HepG2 (cell line): ENCODE results near the gene ANKRD65. TPM values are rescaled to one million over a fixed set of nuclear protein-coding genes. Genes with fewer than 3 reads are reported as not detected.
A peak's percentile ranks its signal among the peaks of the same experiment; 100 is the strongest.

Experiments used
- AHR ChIP-seq: IDR thresholded peaks from 2 replicates; pipeline ENCODE4 v1.6.1; 2018; ENCODE audit warnings: missing genetic modification reagents, missing compliant biosample characterization
- CBX1 ChIP-seq: IDR thresholded peaks from one replicate; pipeline ENCODE4 v1.6.1; 2016; ENCODE audit warnings: antibody characterized with exemption, low read depth
- CHCHD3 ChIP-seq: sonication (generic); formaldehyde crosslinking; IDR thresholded peaks from 2 replicates; pipeline ENCODE4 v1.8.0; 2022; ENCODE audit warnings: mild to moderate bottlenecking, missing genetic modification reagents, moderate library complexity
- MIER2 ChIP-seq: IDR thresholded peaks from 2 replicates; pipeline ENCODE4 v1.6.1; 2016; ENCODE audit warnings: missing biosample characterization, missing genetic modification reagents
- RCOR2 ChIP-seq: IDR thresholded peaks from 2 replicates; pipeline ENCODE4 v1.6.1; 2016; ENCODE audit warnings: missing biosample characterization, missing genetic modification reagents
- RFX3 ChIP-seq: IDR thresholded peaks from 2 replicates; pipeline ENCODE4 v1.6.1; 2016; ENCODE audit warnings: missing biosample characterization, missing genetic modification reagents
- RFXANK ChIP-seq: IDR thresholded peaks from 2 replicates; pipeline ENCODE4 v1.6.1; 2016
- SP140L ChIP-seq: sonication (generic); formaldehyde crosslinking; IDR thresholded peaks from 2 replicates; pipeline ENCODE4 v1.4.0; 2020; ENCODE audit warnings: missing genetic modification reagents, borderline replicate concordance
- TARDBP ChIP-seq: sonication (generic); formaldehyde crosslinking; IDR thresholded peaks from 2 replicates; pipeline ENCODE4 v1.8.0; 2022; ENCODE audit warnings: mild to moderate bottlenecking, missing genetic modification reagents
- ZBTB7B ChIP-seq: sonication (generic); formaldehyde crosslinking; IDR thresholded peaks from 2 replicates; pipeline ENCODE4 v1.4.0; 2020; ENCODE audit warnings: missing genetic modification reagents
- ZBTB8A ChIP-seq: sonication (generic); formaldehyde crosslinking; IDR thresholded peaks from 2 replicates; pipeline ENCODE4 v1.4.0; 2020; ENCODE audit warnings: mild to moderate bottlenecking, low read depth, missing genetic modification reagents, borderline replicate concordance
- ZNF17 ChIP-seq: sonication (generic); formaldehyde crosslinking; IDR thresholded peaks from 2 replicates; pipeline ENCODE4 v1.5.0; 2020; ENCODE audit warnings: mild to moderate bottlenecking, missing genetic modification reagents
- ZNF432 ChIP-seq: sonication (generic); formaldehyde crosslinking; IDR thresholded peaks from 2 replicates; pipeline ENCODE4 v1.5.0; 2020; ENCODE audit warnings: missing genetic modification reagents, mild to moderate bottlenecking, borderline replicate concordance
- ZNF747 ChIP-seq: sonication (generic); formaldehyde crosslinking; IDR thresholded peaks from 2 replicates; pipeline ENCODE4 v1.8.1; 2023; ENCODE audit warnings: missing genetic modification reagents, mild to moderate bottlenecking, borderline replicate concordance
- polyA plus RNA-seq, 8 experiments: library from polyadenylated mRNA; depleted of rRNA in 3 of 8; stranded (reverse) in 7 of 8; unstranded in 1 of 8; fragments of >200 nt; fragmentation: Illumina TruSeq in 4 of 8; extraction: Trizol in 4 of 8; gene quantifications; 2 replicates each; pipeline versions ENCODE4 v1.2.1 to v1.2.3, GENCODE V29; 2011 to 2016; ENCODE audit warnings: low read depth in 4 of 8, missing spikeins in 1 of 8, mixed read lengths in 1 of 8; ENCODE audit not compliant: insufficient read depth in 1 of 8
- total RNA-seq, 5 experiments: library from RNA; depleted of rRNA; stranded (reverse); fragments of >200 nt; fragmentation: Illumina TruSeq; extraction: Trizol; gene quantifications; 2 replicates each; pipeline ENCODE4 v1.2.3, GENCODE V29; 2016; ENCODE audit warnings: low read depth in 1 of 5
- TF ChIP-seq, protein P1 (sequence below): fragments of 450-650 bp; IDR thresholded peaks from 2 replicates; pipeline ENCODE4 v1.6.1; 2016
- TF ChIP-seq, protein P2 (sequence below): sonication (generic); formaldehyde crosslinking; IDR thresholded peaks from 2 replicates; pipeline ENCODE4 v1.5.0; 2020; ENCODE audit warnings: missing genetic modification reagents, mild to moderate bottlenecking, borderline replicate concordance
- TF ChIP-seq, protein P3 (sequence below): sonication (generic); formaldehyde crosslinking; IDR thresholded peaks from 2 replicates; pipeline ENCODE4 v1.5.1; 2020; ENCODE audit warnings: missing genetic modification reagents, mild to moderate bottlenecking, borderline replicate concordance
- TF ChIP-seq, protein P4 (sequence below): sonication (generic); formaldehyde crosslinking; conservative IDR thresholded peaks from 2 replicates; pipeline ENCODE4 v1.8.1; 2023; ENCODE audit warnings: missing genetic modification reagents
- TF ChIP-seq, protein P5 (sequence below): sonication (generic); formaldehyde crosslinking; IDR thresholded peaks from 2 replicates; pipeline ENCODE4 v1.4.0; 2020; ENCODE audit warnings: mild to moderate bottlenecking, missing genetic modification reagents, borderline replicate concordance
- TF ChIP-seq, protein P6 (sequence below): sonication (generic); formaldehyde crosslinking; IDR thresholded peaks from 2 replicates; pipeline ENCODE4 v1.4.0; 2020; ENCODE audit warnings: mild to moderate bottlenecking, missing genetic modification reagents

Gene ANKRD65
- total and polyA plus RNA-seq, 2 of the 13 experiments (the other 11 are each of a cell fraction or from before 2014, with no cell fraction given), result 12.1 to 30.1 TPM

DNA sequence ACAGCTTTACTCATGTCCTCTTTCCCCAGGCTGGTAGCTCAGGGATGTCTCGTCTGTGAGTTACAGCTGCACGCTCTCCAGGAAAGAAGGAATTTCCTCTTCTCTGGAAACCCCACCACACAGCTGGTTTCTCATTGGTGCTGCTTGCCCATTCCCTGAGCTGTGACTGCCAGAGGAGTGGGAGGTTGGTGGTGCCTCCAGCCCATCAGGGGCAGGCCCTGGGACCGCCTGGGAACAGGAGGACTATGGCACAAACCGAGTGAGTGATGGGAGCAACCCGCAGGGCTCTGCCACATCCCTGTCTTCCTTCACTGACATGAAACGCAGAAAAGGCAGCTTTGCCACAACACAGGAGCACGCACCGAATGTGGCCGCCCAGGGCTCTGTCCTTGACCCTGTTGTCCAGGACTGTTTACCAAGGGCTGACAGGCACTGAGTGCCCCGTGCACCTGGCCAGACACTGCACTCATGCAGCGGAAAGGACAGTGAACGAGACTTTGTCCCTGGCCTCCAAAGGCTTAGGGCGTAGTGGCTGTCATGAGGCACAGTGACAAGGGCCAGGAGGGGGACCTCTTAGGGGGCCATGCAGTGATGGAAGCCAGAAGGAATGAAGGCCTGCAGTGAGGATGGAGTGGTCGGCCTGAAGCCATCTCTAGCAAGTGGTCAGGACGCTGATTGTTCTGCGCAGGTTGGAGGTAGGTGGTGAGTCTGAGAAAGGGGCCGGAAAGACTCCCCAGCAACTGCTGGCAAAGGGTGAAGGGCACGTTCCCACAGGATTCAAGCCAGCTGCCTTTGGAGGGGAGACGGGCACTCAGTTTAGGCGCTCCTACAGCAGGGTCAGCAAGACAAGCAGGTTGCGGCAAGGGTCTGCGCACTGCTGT is 20.3 kb downstream of the ANKRD65 start (continued):
- TF ChIP-seq, protein P1, sequence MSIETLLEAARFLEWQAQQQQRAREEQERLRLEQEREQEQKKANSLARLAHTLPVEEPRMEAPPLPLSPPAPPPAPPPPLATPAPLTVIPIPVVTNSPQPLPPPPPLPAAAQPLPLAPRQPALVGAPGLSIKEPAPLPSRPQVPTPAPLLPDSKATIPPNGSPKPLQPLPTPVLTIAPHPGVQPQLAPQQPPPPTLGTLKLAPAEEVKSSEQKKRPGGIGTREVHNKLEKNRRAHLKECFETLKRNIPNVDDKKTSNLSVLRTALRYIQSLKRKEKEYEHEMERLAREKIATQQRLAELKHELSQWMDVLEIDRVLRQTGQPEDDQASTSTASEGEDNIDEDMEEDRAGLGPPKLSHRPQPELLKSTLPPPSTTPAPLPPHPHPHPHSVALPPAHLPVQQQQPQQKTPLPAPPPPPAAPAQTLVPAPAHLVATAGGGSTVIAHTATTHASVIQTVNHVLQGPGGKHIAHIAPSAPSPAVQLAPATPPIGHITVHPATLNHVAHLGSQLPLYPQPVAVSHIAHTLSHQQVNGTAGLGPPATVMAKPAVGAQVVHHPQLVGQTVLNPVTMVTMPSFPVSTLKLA, result peak; percentile 94
- TF ChIP-seq TARDBP, result peak; percentile 100
- TF ChIP-seq RFX3 (CRISPR knock-in tag), result no peak
- peak; percentile 79; the same call in 1 of the 2 replicates for TF ChIP-seq RFXANK
- TF ChIP-seq, protein P2, sequence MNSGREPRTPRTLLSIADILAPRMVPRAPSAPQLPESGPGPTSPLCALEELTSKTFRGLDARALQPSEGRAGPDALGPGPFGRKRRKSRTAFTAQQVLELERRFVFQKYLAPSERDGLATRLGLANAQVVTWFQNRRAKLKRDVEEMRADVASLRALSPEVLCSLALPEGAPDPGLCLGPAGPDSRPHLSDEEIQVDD (CRISPR knock-in tag), result no peak
- TF ChIP-seq, protein P3, sequence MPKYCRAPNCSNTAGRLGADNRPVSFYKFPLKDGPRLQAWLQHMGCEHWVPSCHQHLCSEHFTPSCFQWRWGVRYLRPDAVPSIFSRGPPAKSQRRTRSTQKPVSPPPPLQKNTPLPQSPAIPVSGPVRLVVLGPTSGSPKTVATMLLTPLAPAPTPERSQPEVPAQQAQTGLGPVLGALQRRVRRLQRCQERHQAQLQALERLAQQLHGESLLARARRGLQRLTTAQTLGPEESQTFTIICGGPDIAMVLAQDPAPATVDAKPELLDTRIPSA, result peak; percentile 60; the same call in 1 of the 2 replicates
- TF ChIP-seq ZNF432, result no peak
- TF ChIP-seq, protein P4, sequence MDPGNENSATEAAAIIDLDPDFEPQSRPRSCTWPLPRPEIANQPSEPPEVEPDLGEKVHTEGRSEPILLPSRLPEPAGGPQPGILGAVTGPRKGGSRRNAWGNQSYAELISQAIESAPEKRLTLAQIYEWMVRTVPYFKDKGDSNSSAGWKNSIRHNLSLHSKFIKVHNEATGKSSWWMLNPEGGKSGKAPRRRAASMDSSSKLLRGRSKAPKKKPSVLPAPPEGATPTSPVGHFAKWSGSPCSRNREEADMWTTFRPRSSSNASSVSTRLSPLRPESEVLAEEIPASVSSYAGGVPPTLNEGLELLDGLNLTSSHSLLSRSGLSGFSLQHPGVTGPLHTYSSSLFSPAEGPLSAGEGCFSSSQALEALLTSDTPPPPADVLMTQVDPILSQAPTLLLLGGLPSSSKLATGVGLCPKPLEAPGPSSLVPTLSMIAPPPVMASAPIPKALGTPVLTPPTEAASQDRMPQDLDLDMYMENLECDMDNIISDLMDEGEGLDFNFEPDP, result no peak
- TF ChIP-seq CHCHD3 (CRISPR knock-in tag), result 0 out of 2 replicates have a peak, but pooled peaks have one; percentile 58
- 0 out of 2 replicates have a peak, but pooled peaks have one; percentile 63 for TF ChIP-seq AHR (CRISPR knock-in tag)
- peak; percentile 84; the same call in 1 of the 2 replicates for TF ChIP-seq ZNF747 (CRISPR knock-in tag)
- TF ChIP-seq, protein P5, sequence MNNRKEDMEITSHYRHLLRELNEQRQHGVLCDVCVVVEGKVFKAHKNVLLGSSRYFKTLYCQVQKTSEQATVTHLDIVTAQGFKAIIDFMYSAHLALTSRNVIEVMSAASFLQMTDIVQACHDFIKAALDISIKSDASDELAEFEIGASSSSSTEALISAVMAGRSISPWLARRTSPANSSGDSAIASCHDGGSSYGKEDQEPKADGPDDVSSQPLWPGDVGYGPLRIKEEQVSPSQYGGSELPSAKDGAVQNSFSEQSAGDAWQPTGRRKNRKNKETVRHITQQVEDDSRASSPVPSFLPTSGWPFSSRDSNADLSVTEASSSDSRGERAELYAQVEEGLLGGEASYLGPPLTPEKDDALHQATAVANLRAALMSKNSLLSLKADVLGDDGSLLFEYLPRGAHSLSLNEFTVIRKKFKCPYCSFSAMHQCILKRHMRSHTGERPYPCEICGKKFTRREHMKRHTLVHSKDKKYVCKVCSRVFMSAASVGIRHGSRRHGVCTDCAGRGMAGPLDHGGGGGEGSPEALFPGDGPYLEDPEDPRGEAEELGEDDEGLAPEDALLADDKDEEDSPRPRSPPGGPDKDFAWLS (CRISPR knock-in tag), result no peak; the same call in 1 of the 2 replicates
- TF ChIP-seq ZBTB7B (CRISPR knock-in tag), result peak; percentile 86
- TF ChIP-seq, protein P6, sequence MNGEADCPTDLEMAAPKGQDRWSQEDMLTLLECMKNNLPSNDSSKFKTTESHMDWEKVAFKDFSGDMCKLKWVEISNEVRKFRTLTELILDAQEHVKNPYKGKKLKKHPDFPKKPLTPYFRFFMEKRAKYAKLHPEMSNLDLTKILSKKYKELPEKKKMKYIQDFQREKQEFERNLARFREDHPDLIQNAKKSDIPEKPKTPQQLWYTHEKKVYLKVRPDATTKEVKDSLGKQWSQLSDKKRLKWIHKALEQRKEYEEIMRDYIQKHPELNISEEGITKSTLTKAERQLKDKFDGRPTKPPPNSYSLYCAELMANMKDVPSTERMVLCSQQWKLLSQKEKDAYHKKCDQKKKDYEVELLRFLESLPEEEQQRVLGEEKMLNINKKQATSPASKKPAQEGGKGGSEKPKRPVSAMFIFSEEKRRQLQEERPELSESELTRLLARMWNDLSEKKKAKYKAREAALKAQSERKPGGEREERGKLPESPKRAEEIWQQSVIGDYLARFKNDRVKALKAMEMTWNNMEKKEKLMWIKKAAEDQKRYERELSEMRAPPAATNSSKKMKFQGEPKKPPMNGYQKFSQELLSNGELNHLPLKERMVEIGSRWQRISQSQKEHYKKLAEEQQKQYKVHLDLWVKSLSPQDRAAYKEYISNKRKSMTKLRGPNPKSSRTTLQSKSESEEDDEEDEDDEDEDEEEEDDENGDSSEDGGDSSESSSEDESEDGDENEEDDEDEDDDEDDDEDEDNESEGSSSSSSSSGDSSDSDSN, result peak; percentile 91
- peak; percentile 97 for TF ChIP-seq ZBTB8A (CRISPR knock-in tag)
- TF ChIP-seq ZNF17 (CRISPR knock-in tag), result no peak
- TF ChIP-seq RCOR2 (CRISPR knock-in tag), result peak; percentile 73; the same call in 1 of the 2 replicates
- TF ChIP-seq SP140L (CRISPR knock-in tag), result no peak
- peak; percentile 71 for TF ChIP-seq CBX1
- peak; percentile 82 for TF ChIP-seq MIER2
